Amniotic stem cell (primary cell): ENCODE measurements around the gene C1QTNF6.
A peak's percentile ranks its signal among the peaks of the same experiment; 100 is the strongest.
"Not testable (repeated sequence)": the region's sequence is repeated elsewhere in the genome, so short reads cannot be mapped to it uniquely, and the experiment has no call there.

Experiments
- DNase-seq: peaks from one replicate; lab custom pipeline; 2025; lab: John Stamatoyannopoulos, UW

C1QTNF6 gene

DNA sequence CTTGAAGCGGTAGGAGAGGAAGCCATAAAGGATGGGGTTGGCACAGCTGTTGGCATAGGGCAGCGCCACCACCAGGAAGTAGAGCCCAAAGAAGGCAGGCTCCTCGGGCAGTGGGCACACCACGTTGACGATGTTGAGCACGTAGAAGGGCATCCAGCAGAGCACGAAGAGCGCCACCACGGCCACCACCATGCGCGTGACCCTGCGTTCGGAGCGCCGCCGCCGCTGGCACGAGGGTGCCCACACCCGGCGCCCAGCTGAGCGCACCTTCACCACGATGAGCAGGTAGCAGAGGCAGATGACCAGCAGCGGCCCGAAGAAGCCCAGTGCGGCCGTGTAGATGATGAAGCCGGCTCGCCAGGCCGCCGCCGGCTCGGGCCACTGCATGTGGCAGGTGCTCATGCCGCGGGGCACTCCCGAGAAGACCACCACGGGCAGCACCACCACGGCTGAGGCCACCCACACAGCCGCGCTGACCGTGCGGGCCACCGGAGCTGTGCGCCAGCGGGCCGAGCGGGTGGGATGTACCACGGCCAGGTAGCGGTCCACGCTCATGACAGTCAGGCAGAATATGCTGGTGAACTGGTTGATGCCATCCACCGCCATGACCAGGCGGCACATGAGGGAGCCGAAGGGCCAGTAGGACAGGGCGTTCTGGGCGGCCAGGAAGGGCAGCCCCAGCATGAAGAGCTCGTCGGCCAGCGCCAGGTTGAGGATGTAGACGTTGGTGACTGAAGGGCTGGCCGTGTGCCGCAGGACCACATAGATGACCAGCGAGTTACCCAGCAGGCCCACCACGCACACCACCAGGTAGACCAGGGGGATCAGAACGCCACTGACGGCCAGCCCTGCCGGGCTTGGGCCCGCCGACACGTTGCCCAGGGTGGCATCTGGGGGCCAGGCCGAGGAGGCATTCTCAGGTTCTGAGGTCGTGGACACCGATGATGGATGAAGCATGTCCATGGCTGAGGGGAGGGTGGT lies 19.1 kb upstream of the C1QTNF6 start:
- no peak for DNase-seq

DNA sequence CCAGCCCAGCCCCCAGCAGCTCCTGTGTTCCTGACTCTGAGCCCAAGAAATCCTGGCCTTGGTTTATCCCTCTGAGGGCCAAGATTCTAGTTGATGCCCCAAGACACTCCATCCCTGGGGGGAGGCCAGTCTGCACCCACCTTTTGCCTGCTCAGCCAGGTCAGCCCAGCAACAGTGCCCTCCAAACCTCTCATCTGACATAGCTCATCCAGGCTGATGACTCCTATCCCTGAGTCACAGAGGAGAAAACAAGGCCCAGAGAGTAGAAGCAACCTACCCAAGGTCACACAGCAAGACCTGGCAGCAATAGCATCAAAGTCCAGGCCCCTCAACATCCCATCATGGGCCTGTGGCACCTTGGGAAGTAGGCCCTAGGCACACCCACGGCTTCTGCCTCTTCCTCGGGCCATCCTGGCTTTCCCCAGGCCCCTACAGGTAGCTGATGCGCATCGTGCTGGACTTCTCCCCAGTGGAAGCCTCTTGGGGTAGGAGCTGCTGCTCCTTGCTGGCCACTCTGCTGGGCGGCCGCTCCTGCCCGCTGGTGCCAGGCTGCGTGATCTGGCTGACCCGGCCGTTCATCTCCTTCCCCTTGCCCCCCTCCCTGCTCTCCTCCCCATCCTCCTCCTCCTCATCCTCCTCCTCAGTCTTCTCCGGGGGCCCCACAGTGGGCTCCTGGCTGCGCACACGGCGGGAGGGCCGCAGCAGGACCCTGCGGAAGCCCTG lies 18.2 kb upstream of the C1QTNF6 start:
- no peak for DNase-seq

DNA sequence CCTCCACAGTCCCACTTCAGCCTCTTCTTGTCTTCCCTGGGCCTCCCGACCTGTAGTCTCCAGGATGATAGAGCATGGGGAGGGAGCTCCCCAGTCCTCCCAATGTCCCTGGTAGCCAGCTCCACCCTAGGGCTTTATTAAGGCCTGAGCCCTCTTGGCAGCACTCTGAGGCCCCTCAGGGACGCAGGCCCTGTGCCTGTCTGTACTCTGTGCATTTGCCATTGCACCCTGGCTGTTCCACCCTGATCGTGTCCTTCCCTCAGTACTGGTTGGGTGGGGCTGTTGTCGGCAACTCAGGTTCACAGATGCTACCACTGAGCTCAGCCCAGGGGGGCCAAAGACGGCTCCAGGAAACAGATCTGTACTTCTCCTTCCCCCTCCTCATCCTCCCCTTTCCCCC lies 17.0 kb upstream of the C1QTNF6 start:
- DNase-seq = no peak

DNA sequence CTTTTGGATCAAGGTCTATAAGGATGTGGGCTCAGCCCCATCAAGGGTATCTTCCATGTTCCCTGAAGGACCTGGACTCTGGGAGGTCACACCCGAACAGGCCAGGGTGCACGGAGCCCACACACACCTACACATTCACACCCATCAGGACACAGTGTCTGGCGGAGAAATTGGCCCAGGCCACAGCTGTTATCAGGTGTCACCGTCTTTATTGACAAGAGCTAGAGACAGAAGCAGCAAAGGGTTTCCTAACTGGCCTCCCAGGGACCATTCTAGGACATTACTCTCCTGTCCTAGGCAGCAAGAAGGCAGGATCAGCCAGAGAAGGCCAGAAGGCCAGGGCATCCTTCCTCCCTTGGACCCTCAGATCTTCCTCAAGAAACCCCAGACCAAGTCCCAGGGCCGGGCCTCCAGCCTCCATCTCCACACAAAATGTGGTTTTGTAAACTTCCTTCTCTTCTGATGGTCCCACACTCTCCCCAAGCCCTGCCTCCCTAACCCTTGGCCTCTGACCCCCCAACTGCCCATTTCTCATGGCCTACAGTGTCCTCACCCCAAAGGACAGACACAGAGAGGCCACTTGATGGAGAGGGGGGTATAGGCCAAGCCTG lies 16.1 kb upstream of the C1QTNF6 start:
- DNase-seq = no peak

DNA sequence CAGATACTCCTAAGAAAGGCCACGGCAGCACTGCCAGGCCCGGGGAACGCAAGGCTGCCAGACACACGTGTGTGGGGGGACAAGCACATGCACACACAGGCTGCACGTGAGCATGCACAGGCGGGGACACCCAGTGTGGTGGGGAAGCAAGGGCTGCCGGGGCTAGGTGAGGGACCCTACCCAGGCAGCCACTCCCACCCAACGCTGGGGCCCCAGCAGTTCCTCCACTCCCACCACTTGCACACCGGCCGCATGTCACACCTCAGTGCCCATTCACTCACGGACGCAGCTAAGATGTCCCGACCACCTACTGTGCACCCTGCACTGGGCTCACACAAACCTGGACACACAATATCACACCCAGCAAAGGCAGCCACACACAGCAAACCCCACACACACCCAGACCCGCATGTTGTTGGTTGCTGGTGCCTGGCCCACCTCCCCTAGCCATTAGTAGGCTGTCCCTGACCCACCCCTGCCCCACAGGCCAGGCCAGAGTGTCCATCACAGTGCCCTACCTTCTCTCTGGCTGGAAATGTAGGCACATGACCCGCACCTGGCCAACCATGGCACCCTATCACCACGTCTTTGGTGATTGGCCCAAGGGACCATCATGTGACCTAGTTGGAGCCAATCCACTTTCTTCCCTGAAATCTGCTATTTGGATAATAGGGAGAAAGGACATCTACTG lies 15.5 kb upstream of the C1QTNF6 start:
- no peak for DNase-seq

DNA sequence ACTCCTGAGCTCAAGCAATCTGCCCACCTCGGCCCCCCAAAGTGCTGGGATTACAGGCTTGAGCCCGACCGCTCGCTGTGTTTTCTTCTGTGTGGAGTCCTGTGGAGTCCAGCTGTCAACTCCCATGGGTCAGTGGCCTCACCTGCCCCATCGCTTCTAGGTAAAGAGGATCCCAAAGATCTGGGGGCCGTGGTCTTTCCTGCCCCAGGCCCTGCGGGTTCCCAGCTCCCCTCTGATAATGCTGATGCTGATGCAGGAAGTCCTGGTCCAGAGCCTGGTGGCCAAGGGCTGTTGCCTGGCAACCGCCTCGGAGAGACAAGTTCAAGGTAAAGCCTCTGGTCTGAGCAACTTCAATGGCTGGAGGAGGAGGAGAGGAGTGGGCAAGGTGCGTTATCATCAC lies 14.7 kb upstream of the C1QTNF6 start:
- no peak for DNase-seq

DNA sequence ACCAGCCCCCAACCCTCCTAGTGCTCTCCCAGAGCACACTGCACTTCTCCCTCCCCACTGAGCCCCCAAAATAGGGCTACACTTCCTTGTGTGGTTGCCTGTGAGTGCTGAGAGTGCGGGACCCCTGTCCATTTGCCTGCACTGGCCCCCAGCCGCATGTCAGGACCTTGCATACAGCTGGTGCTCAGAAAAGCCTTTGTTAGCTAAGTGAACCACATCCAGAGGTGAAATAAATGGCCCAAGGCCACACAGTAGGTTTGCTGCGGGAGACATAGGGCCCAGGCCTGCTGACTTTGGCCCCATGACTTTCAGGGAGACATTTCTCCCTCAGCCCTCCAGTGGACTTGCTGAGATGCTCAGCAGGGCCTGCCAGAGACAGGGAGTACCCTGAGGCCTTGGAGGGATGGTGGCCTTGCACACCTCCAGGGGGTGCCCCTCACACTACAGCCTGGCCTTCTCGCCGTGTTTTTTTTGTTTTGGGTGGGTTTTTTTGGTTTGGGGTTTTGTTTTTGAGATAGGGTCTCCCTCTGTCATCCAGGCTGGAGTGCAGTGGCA lies 14.0 kb upstream of the C1QTNF6 start:
- DNase-seq = no peak

DNA sequence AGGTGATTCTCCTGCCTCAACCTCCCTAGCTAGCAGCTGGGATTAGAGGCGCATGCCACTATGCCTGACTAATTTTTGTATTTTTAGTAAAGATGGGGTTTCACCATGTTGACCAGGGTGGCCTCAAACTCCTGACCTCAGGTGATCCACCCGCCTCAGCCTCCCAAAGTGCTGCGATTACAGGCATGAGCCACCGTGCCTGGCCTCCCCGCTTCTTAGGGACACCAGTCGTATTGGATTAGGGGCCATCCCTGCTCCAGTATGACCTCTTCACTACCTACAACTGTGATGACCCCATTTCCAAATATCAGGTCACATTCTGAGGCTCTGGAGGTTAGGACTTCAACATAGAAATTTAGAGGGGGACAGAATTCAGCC lies 13.4 kb upstream of the C1QTNF6 start:
- not testable (repeated sequence) for DNase-seq

DNA sequence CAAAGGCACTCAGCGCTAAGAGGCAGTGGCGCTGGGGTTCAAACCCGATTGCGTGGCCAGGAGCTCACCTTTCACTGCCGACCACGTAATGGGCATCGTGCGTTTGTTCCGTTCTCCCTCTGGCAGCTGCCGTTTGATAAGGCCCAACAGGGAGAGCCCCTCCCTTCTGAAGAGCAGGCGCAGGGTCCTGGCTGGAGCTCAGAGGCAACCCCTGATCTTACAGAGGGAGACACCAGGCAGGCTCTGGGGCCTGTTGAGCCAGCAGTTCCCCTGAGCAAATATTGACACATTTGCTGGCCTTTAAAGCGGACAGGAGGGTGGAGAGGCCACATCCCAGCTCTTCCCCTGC lies 11.7 kb upstream of the C1QTNF6 start:
- no peak for DNase-seq

DNA sequence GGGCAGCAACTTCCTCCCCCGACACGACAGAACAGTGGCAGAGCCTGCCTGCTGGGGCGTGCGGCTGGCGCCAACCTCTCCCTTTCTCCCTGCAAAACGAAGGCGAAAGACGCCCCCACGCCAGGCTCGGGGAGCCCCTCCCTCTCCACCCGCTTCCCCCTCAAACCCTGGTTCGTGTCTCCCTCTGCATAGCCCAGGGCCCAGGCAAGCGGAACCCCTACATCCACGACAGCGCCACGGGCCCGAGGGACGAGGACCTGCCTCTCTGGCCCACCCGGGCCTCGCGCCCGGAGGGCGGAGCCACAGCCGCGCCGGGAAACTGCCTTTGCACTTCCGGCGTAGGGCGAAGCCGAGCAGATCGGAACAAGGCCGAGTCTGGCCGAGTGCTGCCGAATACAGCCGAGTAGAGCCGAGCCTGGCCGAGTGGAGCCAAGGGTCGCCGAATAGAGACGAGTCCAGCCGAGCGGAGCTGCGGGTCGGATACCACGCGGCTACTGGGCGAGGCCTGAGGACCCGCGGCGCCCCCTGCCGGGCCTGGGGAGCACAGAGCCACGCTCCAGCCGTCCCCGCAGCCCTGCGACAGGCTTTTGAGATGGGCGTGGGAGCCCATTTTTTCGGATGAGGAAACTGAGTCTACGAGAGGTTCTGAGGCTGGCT lies 11.2 kb upstream of the C1QTNF6 start:
- DNase-seq = peak; percentile 96

DNA sequence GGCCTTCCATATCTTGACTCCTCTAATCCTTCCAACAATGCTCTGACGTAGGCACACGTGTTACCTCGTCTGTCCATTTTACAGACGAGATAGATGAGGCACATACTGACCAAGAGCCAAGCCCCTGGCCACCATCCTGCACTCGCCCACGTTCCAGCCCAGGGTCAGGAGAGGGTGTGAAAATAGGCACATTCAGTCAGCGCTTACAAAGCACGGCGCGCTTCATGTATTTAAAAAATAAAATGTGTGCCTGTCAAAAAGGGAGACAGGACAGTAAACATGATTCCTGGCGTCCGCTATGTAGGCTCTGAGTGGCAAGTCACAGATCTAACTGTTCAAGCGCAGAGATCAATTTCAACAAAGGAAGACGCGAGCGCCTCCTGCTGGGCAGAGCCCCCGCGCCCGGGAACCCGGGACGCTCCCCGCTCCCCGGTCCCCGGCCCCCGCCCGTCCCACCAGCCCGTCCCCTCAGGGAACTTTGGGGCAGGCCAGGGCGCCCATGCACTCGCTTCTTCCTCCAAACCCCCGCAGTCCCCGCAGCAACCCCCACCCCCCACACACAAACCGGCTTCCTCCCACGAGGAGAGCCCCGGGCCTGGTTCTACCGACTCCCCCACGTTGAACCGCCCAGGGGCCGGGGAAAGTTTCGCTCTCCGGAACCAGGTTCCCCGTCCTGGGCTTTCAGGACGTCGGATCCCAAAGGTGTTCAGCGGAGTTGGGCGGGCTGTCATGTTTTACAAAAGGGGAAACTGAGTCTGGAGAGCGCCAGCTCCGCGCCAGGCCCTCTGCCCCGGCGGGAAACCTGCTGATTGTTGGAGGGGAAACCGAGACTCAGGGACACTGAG lies 10.4 kb upstream of the C1QTNF6 start:
- DNase-seq = peak; percentile 54

DNA sequence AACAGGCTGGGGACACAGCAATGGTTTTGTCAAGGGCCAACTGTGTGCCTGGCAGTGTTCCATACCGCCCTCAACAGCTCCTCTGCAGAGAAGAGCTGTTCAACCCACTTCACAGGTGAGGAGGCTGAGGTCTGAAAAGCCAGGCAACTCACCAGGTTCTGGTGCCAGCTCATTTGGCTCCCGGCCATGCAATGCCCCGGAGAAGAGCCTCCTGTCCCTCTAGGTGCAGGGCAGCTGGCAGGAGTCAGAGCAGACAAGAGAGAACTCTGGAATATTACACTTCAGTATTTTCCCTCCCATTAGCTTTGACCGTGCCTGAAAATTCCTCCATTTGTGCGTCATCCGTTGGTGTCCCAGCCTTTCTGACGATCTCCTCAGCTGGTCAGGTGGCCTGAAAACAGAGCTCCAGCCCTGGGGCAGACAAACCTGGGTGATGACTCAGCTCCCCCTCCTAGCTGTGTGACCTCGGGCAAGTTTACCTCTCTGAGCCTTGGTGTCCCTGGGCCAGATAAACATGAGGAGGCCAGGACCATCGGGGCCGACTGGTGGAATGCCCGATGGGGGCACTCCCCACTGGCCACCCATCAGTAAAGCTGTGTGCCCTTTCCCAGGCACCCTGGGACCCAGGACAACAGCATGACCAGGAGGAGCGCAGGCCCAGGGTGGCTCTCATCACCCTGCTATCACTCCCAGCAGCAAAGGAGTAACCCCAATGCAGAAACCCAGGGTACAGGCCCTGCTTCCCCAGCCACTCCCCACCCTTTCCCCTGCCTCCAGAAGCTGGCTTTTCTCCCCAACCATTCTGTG lies 9.6 kb upstream of the C1QTNF6 start:
- no peak for DNase-seq

DNA sequence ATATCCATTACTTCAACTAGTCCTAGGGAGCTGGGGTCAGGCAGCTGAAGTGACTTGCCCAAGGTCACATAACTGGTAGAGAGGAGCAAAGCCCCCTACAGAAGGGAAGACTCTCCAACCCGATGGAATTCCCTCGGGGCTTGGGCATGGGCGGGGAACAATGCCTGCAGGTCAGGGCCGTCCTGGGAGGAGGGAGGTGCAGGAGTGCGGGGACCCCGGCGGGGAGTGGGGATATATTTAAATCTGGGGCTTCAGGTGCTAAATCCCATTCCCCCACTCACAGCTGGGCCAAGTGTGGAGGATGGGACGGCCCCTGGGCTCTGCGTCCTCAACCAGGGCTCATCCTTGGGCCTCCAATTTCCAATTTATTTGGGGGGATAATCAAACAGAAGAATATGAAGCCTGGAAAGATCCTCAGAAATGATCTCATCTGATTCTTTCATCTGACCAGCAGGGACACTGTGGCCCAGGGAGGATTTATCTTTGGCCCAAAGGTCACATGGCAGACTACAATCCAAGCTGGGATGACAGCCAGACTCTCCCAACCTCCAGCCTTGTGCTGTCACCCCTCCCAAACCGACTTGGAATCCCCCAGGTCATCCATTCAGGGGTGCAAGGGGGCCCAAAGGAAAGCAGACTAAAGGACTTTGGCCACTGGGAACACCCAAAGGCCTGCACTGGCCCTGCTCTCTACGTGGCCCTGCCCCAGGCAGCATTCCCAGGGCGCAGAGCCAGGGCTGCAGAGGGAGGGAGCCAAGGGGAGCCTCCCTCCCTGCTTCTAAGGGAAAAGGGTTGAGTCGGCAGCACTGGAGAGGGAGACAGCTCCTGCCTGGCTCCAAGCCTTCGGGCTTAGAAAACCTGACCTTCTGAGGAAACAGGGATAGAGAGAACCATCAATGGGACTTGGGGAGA lies 8.7 kb upstream of the C1QTNF6 start:
- peak; percentile 36 for DNase-seq

DNA sequence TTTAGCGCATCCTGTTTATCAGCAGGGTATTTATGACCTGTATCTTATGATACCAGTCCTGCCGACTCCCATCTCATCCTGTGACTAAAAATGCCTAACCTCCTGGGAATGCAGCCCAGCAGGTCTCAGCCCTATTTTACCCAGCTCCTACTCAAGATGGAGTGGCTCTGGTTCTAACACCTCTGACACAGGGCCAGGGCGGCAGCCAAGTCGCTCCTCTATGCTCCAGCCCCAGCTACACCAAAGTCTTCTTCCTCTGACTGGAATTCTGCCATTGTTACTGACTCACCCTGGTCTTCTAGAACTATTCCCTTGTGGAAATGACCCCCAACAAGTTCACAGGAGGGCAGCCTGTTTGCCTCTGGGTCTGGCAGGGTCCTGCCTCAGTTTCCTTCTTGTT lies 7.9 kb upstream of the C1QTNF6 start:
- no peak for DNase-seq

DNA sequence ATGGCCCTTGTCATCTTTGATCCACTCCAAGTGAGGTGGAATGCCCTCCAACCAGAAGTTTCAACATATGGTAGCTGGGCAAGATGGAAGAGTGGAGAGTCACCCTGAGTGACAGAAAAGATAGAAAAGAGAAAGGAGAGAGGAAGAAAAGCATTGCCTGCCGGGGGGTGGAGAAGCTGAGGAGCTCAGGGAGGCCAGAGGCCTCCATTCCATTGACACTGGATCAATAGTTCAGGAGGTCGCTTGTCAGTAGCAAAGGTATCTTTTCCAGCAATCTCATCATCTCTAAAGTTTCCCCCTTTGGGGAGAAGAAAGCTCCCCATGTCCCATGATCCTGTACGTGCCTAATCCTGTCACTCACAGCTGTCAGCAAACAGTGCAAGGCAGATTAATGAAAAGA lies 6.7 kb upstream of the C1QTNF6 start:
- DNase-seq = no peak

DNA sequence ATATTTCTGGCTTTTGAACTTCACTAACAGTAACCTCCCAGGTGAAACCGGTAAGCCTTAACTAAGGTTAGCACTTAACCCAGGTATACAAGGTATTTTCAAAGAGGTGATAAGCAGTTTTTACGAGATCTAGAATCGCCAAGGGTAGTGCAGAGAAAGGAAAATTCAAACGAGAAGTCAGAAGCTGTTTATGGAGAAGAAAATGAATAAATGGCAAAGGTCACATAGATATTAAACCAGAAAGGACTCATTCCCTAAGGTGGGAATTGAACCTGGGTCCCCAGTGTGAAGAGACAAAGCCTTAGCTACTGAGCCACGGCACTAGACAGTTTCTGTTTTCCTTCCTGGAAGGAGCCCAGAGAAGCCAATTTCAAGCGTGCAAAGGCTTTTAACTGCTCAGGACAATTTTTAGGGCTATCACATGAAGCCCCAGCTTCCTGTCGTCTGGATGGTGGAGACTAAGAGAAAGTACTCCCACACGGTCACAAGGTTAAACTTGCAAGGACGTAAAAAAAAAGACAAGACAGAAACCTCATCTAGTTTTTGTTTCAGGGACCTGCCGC lies 5.7 kb upstream of the C1QTNF6 start:
- no peak for DNase-seq

DNA sequence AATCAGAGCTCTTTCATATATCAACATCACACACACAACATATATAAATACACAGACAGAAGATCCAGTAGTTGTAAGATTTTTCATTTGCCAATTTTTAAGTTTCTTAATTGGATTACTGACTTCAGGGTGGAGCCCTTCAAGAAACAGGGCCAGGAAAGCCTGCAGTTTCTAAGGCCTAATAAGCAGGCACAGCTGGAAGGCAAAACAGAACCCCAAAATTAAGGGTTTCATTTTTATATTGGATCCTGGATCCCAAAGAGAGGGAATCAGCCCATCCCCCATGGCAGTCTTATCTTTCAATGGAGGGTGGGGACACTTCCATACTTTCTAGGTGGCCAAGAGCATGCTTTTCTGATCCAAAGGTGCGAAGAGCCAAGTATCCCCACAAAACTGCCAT lies 4.7 kb upstream of the C1QTNF6 start:
- DNase-seq = no peak

DNA sequence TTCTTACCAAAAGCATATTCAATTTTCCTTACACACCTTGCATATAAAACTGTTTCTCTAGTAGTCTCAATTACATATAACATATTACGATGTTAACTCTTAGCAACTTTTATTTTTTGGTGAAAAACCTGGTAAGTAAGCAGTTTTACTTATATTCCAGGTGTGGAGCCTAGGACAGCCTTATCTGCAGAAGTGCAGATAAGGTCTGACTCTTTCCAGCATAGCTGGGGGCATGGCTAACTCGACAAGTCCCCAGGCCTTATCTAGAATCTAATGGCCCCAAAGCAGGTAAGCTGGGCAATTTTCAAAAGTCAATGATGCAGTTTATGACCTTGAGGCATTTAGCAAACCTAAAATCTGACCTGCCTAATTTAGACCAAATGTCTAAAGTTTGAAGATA lies 4.2 kb upstream of the C1QTNF6 start:
- DNase-seq = no peak
